Measurements from ENCODE around the gene BCKDHB.

Gene BCKDHB

GRCh38 chr6:80129485-80129884 lies 23.0 kb downstream of the BCKDHB start:
- ChIA-PET POLR2A (no interaction called here), CTCF (no interaction called here)
- H3K4me1 ChIP-seq (ENCODE audit: control extremely low read depth in 1 of 4, control insufficient read depth in 4 of 4, insufficient read depth in 4 of 4, low read length in 3 of 4), result no peaks in the 10 kb centered on the region
- no peaks in the 10 kb centered on the region for H3K27me3 ChIP-seq (replicated peaks in 2 of 5; ENCODE audit: control insufficient read depth in 4 of 5, insufficient read depth in 5 of 5, low read length in 4 of 5)
- no peaks in the 10 kb centered on the region for H3K9me3 ChIP-seq (ENCODE audit: control extremely low read depth in 1 of 5, control insufficient read depth in 4 of 5, insufficient read depth in 2 of 5, low read depth in 1 of 5, low read length in 4 of 5)
- H3K4me3 ChIP-seq (ENCODE audit: control insufficient read depth in 1 of 7, extremely low read depth in 1 of 7, insufficient read depth in 4 of 7, low read depth in 2 of 7, low read length in 6 of 7), result no peak overlapping the region
- H3K27ac ChIP-seq (ENCODE audit: insufficient read depth in 1 of 2, low read depth in 1 of 2, low read length in 2 of 2, poor library complexity in 1 of 2, severe bottlenecking in 2 of 2), result no peak overlapping the region
- H3K36me3 ChIP-seq (ENCODE audit: control insufficient read depth in 4 of 4, insufficient read depth in 4 of 4, low read length in 3 of 4), result peaks cover 3 to 15% (median 7%) of the 10 kb centered on the region in 4 experiments
- DNase-seq, result no peak
- 100% methylated on average over 1 of the region's 3 CpGs for WGBS (ENCODE audit: insufficient coverage)

GRCh38 chr6:80133020-80133419 lies 26.5 kb downstream of the BCKDHB start:
- H3K4me1 ChIP-seq (ENCODE audit: control extremely low read depth in 1 of 4, control insufficient read depth in 4 of 4, insufficient read depth in 4 of 4, low read length in 3 of 4), result no peaks in the 10 kb centered on the region
- H3K4me3 ChIP-seq (ENCODE audit: control insufficient read depth in 1 of 7, extremely low read depth in 1 of 7, insufficient read depth in 4 of 7, low read depth in 2 of 7, low read length in 6 of 7), result no peak overlapping the region
- POLR2A ChIA-PET, result no interaction called here
- H3K27me3 ChIP-seq (replicated peaks in 2 of 5; ENCODE audit: control insufficient read depth in 4 of 5, insufficient read depth in 5 of 5, low read length in 4 of 5), result no peaks in the 10 kb centered on the region
- CTCF ChIA-PET, result interaction anchor here (1.4 to 2.4 kb wide), 2 partner anchors 10 to 81 kb away, joined by 4 to 13 read pairs; no protein-coding TSS in a partner anchor
- H3K27ac ChIP-seq (ENCODE audit: insufficient read depth in 1 of 2, low read depth in 1 of 2, low read length in 2 of 2, poor library complexity in 1 of 2, severe bottlenecking in 2 of 2), result no peak overlapping the region
- 83% methylated on average over 3 of the region's 4 CpGs for WGBS (ENCODE audit: insufficient coverage)
- DNase-seq, result peak; percentile 45 to 72 (median 66)
- H3K9me3 ChIP-seq (ENCODE audit: control extremely low read depth in 1 of 5, control insufficient read depth in 4 of 5, insufficient read depth in 2 of 5, low read depth in 1 of 5, low read length in 4 of 5), result no peaks in the 10 kb centered on the region
- peaks cover 3 to 11% (median 7%) of the 10 kb centered on the region in 4 experiments for H3K36me3 ChIP-seq (ENCODE audit: control insufficient read depth in 4 of 4, insufficient read depth in 4 of 4, low read length in 3 of 4)

GRCh38 chr6:80134065-80134464 lies 27.6 kb downstream of the BCKDHB start:
- peaks cover 0 to 8% (median 5%) of the 10 kb centered on the region in 4 experiments for H3K36me3 ChIP-seq (ENCODE audit: control insufficient read depth in 4 of 4, insufficient read depth in 4 of 4, low read length in 3 of 4)
- H3K27me3 ChIP-seq (replicated peaks in 2 of 5; ENCODE audit: control insufficient read depth in 4 of 5, insufficient read depth in 5 of 5, low read length in 4 of 5), result no peaks in the 10 kb centered on the region
- WGBS (ENCODE audit: insufficient coverage), result no CpG with 5 or more reads among the region's 1 CpG
- H3K4me1 ChIP-seq (ENCODE audit: control extremely low read depth in 1 of 4, control insufficient read depth in 4 of 4, insufficient read depth in 4 of 4, low read length in 3 of 4), result no peaks in the 10 kb centered on the region
- ChIA-PET CTCF (interaction anchor here (0.9 kb wide), 1 partner anchor 11 kb away, joined by 3 read pairs; no protein-coding TSS in a partner anchor), POLR2A (no interaction called here)
- no peak overlapping the region for H3K27ac ChIP-seq (ENCODE audit: insufficient read depth in 1 of 2, low read depth in 1 of 2, low read length in 2 of 2, poor library complexity in 1 of 2, severe bottlenecking in 2 of 2)
- no peak overlapping the region for H3K4me3 ChIP-seq (ENCODE audit: control insufficient read depth in 1 of 7, extremely low read depth in 1 of 7, insufficient read depth in 4 of 7, low read depth in 2 of 7, low read length in 6 of 7)
- no peaks in the 10 kb centered on the region for H3K9me3 ChIP-seq (ENCODE audit: control extremely low read depth in 1 of 5, control insufficient read depth in 4 of 5, insufficient read depth in 2 of 5, low read depth in 1 of 5, low read length in 4 of 5)
- no peak for DNase-seq

GRCh38 chr6:80142586-80142985 lies 36.1 kb downstream of the BCKDHB start:
- no peak overlapping the region for H3K4me3 ChIP-seq (ENCODE audit: control insufficient read depth in 1 of 7, extremely low read depth in 1 of 7, insufficient read depth in 4 of 7, low read depth in 2 of 7, low read length in 6 of 7)
- WGBS (ENCODE audit: insufficient coverage), result no CpG with 5 or more reads among the region's 1 CpG

GRCh38 chr6:80143419-80143937 lies 37.0 kb downstream of the BCKDHB start:
- WGBS (ENCODE audit: insufficient coverage), result 100% methylated on average over 2 of the region's 3 CpGs
- H3K36me3 ChIP-seq (ENCODE audit: control insufficient read depth in 4 of 4, insufficient read depth in 4 of 4, low read length in 3 of 4), result peaks cover 0 to 3% (median 1%) of the 10 kb centered on the region in 4 experiments
- no peaks in the 10 kb centered on the region for H3K27me3 ChIP-seq (replicated peaks in 2 of 5; ENCODE audit: control insufficient read depth in 4 of 5, insufficient read depth in 5 of 5, low read length in 4 of 5)
- no peak overlapping the region for H3K4me3 ChIP-seq (ENCODE audit: control insufficient read depth in 1 of 7, extremely low read depth in 1 of 7, insufficient read depth in 4 of 7, low read depth in 2 of 7, low read length in 6 of 7)
- H3K27ac ChIP-seq (ENCODE audit: insufficient read depth in 1 of 2, low read depth in 1 of 2, low read length in 2 of 2, poor library complexity in 1 of 2, severe bottlenecking in 2 of 2), result no peak overlapping the region
- peak in 2 of 3 donors; percentile 2 to 3 for DNase-seq
- H3K9me3 ChIP-seq (ENCODE audit: control extremely low read depth in 1 of 5, control insufficient read depth in 4 of 5, insufficient read depth in 2 of 5, low read depth in 1 of 5, low read length in 4 of 5), result peaks cover 0 to 2% (median 0%) of the 10 kb centered on the region in 5 experiments
- POLR2A ChIA-PET, result no interaction called here
- no peaks in the 10 kb centered on the region for H3K4me1 ChIP-seq (ENCODE audit: control extremely low read depth in 1 of 4, control insufficient read depth in 4 of 4, insufficient read depth in 4 of 4, low read length in 3 of 4)
- CTCF ChIA-PET, result interaction anchor here (3.8 kb wide), 1 partner anchor 11 kb away, joined by 13 read pairs; no protein-coding TSS in a partner anchor

More at GRCh38 chr6:80142586-80142985, 36.1 kb downstream of the BCKDHB start:
- no peak for DNase-seq
- ChIA-PET CTCF (interaction anchor here (3.8 kb wide), 1 partner anchor 10 kb away, joined by 13 read pairs; no protein-coding TSS in a partner anchor), POLR2A (interaction anchor here (0.6 kb wide), 2 partner anchors 52 to 300 kb away, joined by 3 read pairs; no protein-coding TSS in a partner anchor)
- Histone ChIP-seq H3K36me3 (ENCODE audit: control insufficient read depth in 4 of 4, insufficient read depth in 4 of 4, low read length in 3 of 4) (peaks cover 0 to 1% (median 0%) of the 10 kb centered on the region in 4 experiments), H3K9me3 (ENCODE audit: control extremely low read depth in 1 of 5, control insufficient read depth in 4 of 5, insufficient read depth in 2 of 5, low read depth in 1 of 5, low read length in 4 of 5) (no peaks in the 10 kb centered on the region), H3K27ac (ENCODE audit: insufficient read depth in 1 of 2, low read depth in 1 of 2, low read length in 2 of 2, poor library complexity in 1 of 2, severe bottlenecking in 2 of 2) (no peak overlapping the region), H3K27me3 (replicated peaks in 2 of 5; ENCODE audit: control insufficient read depth in 4 of 5, insufficient read depth in 5 of 5, low read length in 4 of 5) (no peaks in the 10 kb centered on the region), H3K4me1 (ENCODE audit: control extremely low read depth in 1 of 4, control insufficient read depth in 4 of 4, insufficient read depth in 4 of 4, low read length in 3 of 4) (no peaks in the 10 kb centered on the region)

GRCh38 chr6:80144753-80145315 lies 38.4 kb downstream of the BCKDHB start:
- no peaks in the 10 kb centered on the region for H3K27me3 ChIP-seq (replicated peaks in 2 of 5; ENCODE audit: control insufficient read depth in 4 of 5, insufficient read depth in 5 of 5, low read length in 4 of 5)
- H3K36me3 ChIP-seq (ENCODE audit: control insufficient read depth in 4 of 4, insufficient read depth in 4 of 4, low read length in 3 of 4), result peaks cover 0 to 3% (median 1%) of the 10 kb centered on the region in 4 experiments
- H3K4me1 ChIP-seq (ENCODE audit: control extremely low read depth in 1 of 4, control insufficient read depth in 4 of 4, insufficient read depth in 4 of 4, low read length in 3 of 4), result no peaks in the 10 kb centered on the region
- peaks cover 0 to 2% (median 0%) of the 10 kb centered on the region in 5 experiments for H3K9me3 ChIP-seq (ENCODE audit: control extremely low read depth in 1 of 5, control insufficient read depth in 4 of 5, insufficient read depth in 2 of 5, low read depth in 1 of 5, low read length in 4 of 5)
- H3K27ac ChIP-seq (ENCODE audit: insufficient read depth in 1 of 2, low read depth in 1 of 2, low read length in 2 of 2, poor library complexity in 1 of 2, severe bottlenecking in 2 of 2), result no peak overlapping the region
- no peak for DNase-seq
- H3K4me3 ChIP-seq (ENCODE audit: control insufficient read depth in 1 of 7, extremely low read depth in 1 of 7, insufficient read depth in 4 of 7, low read depth in 2 of 7, low read length in 6 of 7), result no peak overlapping the region
- ChIA-PET POLR2A (no interaction called here), CTCF (interaction anchor here (0.9 to 3.8 kb wide), 2 partner anchors 10 to 12 kb away, joined by 3 to 13 read pairs; no protein-coding TSS in a partner anchor)
- 96% methylated on average over 4 of the region's 4 CpGs for WGBS (ENCODE audit: insufficient coverage)

GRCh38 chr6:80145509-80145908 lies 39.0 kb downstream of the BCKDHB start:
- peaks cover 0 to 3% (median 1%) of the 10 kb centered on the region in 4 experiments for H3K36me3 ChIP-seq (ENCODE audit: control insufficient read depth in 4 of 4, insufficient read depth in 4 of 4, low read length in 3 of 4)
- H3K9me3 ChIP-seq (ENCODE audit: control extremely low read depth in 1 of 5, control insufficient read depth in 4 of 5, insufficient read depth in 2 of 5, low read depth in 1 of 5, low read length in 4 of 5), result peaks cover 0 to 2% (median 0%) of the 10 kb centered on the region in 5 experiments
- H3K27ac ChIP-seq (ENCODE audit: insufficient read depth in 1 of 2, low read depth in 1 of 2, low read length in 2 of 2, poor library complexity in 1 of 2, severe bottlenecking in 2 of 2), result no peak overlapping the region
- ChIA-PET POLR2A (no interaction called here), CTCF (interaction anchor here (0.9 kb wide), 1 partner anchor 11 kb away, joined by 3 read pairs; no protein-coding TSS in a partner anchor)
- peak in 2 of 3 donors; percentile 10 to 45 for DNase-seq
- H3K27me3 ChIP-seq (replicated peaks in 2 of 5; ENCODE audit: control insufficient read depth in 4 of 5, insufficient read depth in 5 of 5, low read length in 4 of 5), result no peaks in the 10 kb centered on the region
- H3K4me1 ChIP-seq (ENCODE audit: control extremely low read depth in 1 of 4, control insufficient read depth in 4 of 4, insufficient read depth in 4 of 4, low read length in 3 of 4), result no peaks in the 10 kb centered on the region
- H3K4me3 ChIP-seq (ENCODE audit: control insufficient read depth in 1 of 7, extremely low read depth in 1 of 7, insufficient read depth in 4 of 7, low read depth in 2 of 7, low read length in 6 of 7), result no peak overlapping the region
